SKM-1 (cell line): ENCODE data around the gene HLX.

Experiments used
- DNase-seq: peaks from one replicate; lab custom pipeline; 2025; ENCODE audit not compliant: unreplicated experiment; lab: John Stamatoyannopoulos, UW

Gene HLX

GRCh38 chr1:220882061-220882891 is 3.0 kb downstream of the HLX start:
- DNase-seq, result peak; percentile 90

GRCh38 chr1:220884109-220884980 is 5.1 kb downstream of the HLX start:
- no peak for DNase-seq

GRCh38 chr1:220884981-220885918 is 6.0 kb downstream of the HLX start:
- no peak for DNase-seq

- DNase-seq, result no peak
Observed at GRCh38 chr1:220885971-220886370, 6.7 kb downstream of the HLX start.

- DNase-seq, result no peak
Observed at GRCh38 chr1:220886470-220887201, 7.4 kb downstream of the HLX start.

- DNase-seq, result no peak
Observed at GRCh38 chr1:220887202-220887519, 7.9 kb downstream of the HLX start.

- no peak for DNase-seq
Observed at GRCh38 chr1:220887520-220888416, 8.5 kb downstream of the HLX start.

GRCh38 chr1:220888417-220888986 is 9.3 kb downstream of the HLX start:
- DNase-seq, result no peak

- no peak for DNase-seq
Observed at GRCh38 chr1:220889333-220889732, 10.1 kb downstream of the HLX start.

- DNase-seq, result no peak
Observed at GRCh38 chr1:220889848-220890287, 10.6 kb downstream of the HLX start.

- no peak for DNase-seq
Observed at GRCh38 chr1:220890602-220891001, 11.4 kb downstream of the HLX start.

- DNase-seq, result no peak
Observed at GRCh38 chr1:220891224-220892085, 12.2 kb downstream of the HLX start.

GRCh38 chr1:220892086-220892376 is 12.8 kb downstream of the HLX start:
- DNase-seq, result no peak

GRCh38 chr1:220892997-220893700 is 13.9 kb downstream of the HLX start:
- no peak for DNase-seq

GRCh38 chr1:220893701-220894024 is 14.4 kb downstream of the HLX start:
- no peak for DNase-seq

GRCh38 chr1:220894025-220894923 is 15.0 kb downstream of the HLX start:
- no peak for DNase-seq

GRCh38 chr1:220894924-220895256 is 15.6 kb downstream of the HLX start:
- no peak for DNase-seq
